ENCODE results near the gene ECSCR.
"Not testable (repeated sequence)": the region's sequence is repeated elsewhere in the genome, so short reads cannot be mapped to it uniquely, and the experiment has no call there.

ECSCR gene, protein sequence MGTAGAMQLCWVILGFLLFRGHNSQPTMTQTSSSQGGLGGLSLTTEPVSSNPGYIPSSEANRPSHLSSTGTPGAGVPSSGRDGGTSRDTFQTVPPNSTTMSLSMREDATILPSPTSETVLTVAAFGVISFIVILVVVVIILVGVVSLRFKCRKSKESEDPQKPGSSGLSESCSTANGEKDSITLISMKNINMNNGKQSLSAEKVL

DNA sequence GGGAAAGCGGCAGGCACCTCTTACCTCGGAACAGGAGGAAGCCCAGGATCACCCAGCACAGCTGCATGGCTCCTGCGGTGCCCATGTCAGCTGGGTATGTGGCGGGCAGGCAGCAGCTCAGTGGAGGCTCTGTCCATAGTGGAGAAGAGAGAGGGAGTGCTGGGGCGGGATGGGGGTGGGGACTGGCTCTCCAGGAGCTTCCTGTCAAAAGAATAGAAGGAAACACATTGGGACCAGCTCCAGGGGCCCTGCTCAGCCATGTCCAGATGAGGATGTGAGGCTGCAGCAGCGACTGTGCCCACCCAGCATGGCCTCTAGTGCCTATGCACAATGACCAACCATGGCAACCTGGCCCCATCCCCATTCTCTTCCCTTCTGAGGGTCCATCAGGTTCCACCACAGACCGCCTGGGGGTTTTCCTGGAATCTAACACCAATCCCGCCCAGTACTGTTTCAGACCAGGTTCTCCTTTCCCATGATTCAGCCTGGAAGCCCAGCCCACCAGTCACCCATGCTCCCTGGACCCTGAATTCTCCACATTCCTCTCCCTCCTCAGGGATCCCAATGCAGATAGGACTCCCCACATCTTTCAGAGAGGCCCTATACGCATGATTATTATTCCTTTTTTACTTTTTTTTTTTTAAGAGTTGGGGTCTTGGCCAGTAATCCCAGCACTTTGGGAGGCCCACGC is at the start of gene ECSCR:
Gene ECSCR (minus strand): TSS at position 158 of the 691 bp plus-strand sequence. CDS start 73 bp downstream, at position 85.
- DNase-seq, result no peak

DNA sequence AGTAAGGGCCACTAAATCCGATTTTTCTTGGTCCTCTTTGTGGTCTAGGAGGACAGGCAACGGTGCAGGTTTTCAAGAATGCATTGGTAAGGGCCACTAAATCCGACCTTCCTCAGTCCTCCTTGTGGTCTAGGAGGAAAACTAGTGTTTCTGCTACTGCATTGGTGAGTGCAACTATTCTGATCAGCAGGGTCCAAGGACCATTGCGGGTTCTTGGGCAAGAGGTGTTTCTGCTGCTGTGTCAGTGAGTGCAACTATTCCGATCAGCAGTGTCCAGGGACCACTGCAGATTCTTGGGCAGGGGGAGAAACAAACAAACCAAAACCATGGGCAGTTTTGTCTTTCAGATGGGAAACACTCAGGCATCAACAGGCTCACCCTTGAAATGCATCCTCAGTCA is 42.2 kb upstream of the ECSCR start:
- DNase-seq, result not testable (repeated sequence)

- not testable (repeated sequence) for DNase-seq
Measured at GRCh38 chr5:139503879-139504278, 41.3 kb upstream of the ECSCR start.

- DNase-seq, result not testable (repeated sequence)
Measured at GRCh38 chr5:139503036-139503817, 40.7 kb upstream of the ECSCR start.

DNA sequence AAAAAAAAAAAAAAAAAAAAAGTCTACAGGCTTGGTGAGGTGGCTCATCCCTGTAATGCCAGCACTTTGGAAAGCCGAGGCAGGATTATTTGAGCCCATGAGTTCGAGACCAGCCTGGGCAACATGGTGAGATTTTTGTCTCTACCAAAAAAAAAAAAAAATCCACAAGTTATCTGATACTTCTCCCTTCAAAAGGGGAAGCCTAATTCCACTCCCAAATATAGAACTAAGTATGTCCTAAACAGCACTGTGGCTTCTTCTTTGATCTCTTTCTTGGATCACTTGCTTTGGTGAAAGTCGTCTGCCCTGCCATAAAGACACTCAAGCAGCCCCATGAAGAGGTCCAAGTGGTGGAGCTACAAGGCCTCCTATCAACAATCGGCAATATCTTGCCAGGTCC is 38.8 kb upstream of the ECSCR start:
- DNase-seq, result no peak

DNA sequence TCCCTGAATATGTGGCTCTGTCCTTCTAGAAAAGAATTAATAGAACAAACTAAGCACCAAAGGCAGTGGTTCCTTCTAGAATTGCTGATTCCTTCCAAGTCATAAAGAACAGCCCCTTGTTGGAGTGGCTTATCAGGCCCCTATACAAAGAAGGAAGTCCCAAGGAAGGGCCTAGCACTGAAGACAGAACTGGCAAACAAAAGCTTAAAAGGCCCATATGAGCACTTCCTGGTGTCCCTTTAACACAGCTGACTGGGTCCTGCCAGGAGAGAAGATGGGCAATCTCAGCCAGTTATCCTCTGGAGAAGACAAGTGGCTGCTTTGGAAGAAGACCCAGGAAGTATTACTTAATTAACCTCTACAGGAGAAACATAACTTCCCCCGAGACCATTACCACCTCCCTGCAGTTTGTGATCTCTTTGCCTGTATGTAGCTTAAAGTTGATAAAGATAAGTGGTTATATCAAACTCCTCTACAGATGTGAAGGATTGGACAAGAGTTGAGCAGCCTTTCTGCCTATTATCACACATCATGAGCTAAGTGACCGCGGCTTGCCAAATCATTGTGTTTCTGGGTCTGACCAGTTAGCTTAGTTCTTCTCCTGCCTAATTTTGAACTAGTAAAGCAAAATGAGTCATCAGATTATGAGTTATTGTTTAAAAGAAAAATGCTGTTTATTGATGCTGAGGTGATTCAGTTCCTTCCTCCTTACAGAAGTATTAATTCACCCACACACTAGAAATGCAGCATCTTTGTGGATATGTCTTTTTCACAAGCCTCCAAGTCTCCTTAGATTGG is 33.3 kb upstream of the ECSCR start:
- DNase-seq, result no peak

DNA sequence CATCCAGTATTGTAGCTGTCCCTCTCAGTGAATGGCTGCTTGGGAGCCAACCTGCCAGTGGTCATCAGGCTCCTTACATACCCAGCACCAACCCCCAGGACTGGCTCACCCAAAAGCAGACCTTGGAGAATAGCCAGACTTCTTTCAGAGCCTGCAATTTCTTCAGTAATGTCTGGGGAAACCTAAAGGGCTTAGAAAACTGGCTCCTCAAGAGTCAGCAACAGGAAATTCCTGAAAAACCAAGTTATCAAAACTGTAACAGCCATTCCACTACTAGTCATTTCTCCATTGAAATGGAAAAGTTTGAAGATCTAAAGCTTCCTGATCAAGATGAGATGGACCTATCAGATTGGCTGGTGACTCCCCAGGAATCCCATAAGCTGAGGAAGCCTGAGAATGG is 32.3 kb upstream of the ECSCR start:
- DNase-seq, result no peak

- no peak for DNase-seq
Measured at GRCh38 chr5:139494256-139494655, 31.7 kb upstream of the ECSCR start.

DNA sequence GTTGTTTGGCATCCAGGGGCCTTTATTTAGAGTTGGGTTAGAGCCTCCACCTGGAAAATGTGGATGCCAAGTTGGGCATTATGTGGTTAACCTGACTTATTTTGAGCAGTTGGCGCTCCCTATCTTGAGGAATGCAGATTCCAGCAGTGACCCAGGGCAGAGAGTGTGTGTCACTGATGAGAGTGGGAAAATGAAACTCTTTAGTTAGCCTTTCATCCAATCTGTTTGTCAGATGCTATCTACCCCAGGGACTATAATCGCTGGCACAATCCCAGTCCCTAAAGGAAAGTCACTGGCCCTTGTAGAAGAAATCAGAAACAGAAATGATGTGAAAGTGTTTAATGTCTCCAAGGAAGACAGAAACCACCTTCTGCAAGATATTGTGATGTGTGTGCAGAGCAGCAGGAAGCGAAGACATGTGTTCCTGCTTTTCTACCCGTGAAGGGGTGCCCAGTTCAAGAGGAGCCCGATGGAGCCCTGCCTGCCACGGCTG is 30.2 kb upstream of the ECSCR start:
- DNase-seq, result no peak

GRCh38 chr5:139488260-139488659 is 25.7 kb upstream of the ECSCR start:
- DNase-seq, result no peak

GRCh38 chr5:139486201-139486600 is 23.7 kb upstream of the ECSCR start:
- DNase-seq, result no peak

GRCh38 chr5:139482890-139483208 is 20.3 kb upstream of the ECSCR start:
- DNase-seq, result not testable (repeated sequence)

DNA sequence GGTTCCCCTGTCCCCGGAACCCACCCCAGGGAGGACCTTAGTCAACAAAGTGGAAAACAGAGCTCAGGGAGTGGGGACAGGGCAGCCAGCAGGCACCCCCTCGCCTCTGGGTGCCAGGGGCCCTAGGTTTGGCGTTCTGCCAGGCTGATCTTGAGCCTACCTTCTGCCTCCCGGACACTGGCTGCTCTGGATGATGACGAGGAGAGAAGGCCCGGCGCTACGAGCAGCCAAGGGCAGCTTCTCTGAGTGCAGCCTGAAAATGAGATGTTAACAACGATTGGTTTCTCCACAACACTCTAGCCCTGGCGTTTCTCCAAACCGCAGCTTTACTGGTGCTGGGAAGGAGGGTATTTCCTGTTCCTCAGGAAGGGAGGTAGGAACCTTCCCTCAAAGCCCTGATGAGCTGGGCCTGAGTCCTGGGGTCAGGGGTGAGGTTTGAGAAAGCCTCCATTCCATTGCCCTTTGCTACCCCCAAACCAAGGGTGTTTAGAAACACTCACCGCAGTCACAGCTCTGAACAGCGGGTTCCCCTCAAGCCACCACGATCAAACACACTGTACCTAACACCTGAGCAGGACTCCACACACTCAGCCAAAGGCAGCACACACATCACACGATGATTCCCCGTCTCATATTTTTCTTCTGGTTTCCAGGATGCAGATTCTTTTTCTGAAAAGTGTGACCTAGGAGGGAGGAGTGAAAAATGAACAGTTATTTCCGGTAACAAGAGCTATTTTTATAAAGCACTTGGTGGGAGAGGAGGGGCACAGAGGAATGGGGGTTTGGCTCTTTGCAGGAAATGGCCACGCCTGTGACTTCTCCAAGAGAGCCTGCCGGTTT is 19.7 kb upstream of the ECSCR start, which contains the start of gene STING1:
Gene STING1 (minus strand): TSS at position 709 of the 840 bp plus-strand sequence. CDS start 1,054 bp downstream, outside the sequence.
- peak; percentile 53 for DNase-seq

DNA sequence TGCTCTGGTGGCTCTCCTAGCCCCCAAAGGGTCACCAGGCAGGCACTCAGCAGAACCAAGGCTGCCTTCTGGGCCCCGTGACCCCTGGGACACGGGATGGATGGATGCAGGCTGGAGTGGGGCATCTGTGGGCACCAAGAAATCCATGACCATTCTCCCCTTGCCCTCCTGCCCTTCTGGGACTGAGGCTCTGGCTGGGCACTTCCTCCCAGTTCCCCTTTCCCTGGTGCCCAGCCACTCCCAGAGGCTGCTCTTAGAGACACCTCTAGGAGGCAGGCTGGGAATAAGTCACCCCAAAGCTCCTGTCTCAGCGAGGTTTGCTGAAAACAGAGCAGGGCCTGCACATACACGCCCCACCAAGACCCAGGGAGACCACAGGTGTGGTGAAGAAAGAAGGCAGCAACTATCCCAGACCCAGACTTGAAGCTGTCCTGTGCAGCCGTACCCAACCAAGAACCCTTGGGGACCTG is 19.1 kb upstream of the ECSCR start:
- DNase-seq, result no peak

GRCh38 chr5:139481122-139481533 is 18.6 kb upstream of the ECSCR start:
- no peak for DNase-seq

DNA sequence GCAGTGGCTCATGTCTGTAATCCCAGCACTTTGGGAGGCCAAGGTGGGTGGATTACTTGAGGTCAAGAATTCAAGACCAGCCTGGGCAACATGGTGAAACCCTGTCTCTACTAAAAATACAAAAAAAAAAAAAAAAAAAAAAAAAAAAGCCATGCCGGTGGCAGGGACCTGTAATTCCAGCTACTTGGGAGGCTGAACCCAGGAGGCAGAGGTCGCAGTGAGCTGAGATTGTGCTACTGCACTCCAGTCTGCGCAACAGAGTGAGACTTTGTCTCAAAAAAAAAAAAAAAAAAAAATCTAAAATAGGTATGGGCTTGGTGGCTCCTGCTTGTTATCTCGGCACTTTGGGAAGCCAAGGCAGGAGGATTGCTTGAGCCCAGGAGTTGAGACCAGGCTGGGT is 17.2 kb upstream of the ECSCR start:
- DNase-seq, result not testable (repeated sequence)

- DNase-seq, result not testable (repeated sequence)
Measured at GRCh38 chr5:139478657-139479423, 16.3 kb upstream of the ECSCR start.

- no peak for DNase-seq
Measured at GRCh38 chr5:139475865-139476617, 13.5 kb upstream of the ECSCR start.

DNA sequence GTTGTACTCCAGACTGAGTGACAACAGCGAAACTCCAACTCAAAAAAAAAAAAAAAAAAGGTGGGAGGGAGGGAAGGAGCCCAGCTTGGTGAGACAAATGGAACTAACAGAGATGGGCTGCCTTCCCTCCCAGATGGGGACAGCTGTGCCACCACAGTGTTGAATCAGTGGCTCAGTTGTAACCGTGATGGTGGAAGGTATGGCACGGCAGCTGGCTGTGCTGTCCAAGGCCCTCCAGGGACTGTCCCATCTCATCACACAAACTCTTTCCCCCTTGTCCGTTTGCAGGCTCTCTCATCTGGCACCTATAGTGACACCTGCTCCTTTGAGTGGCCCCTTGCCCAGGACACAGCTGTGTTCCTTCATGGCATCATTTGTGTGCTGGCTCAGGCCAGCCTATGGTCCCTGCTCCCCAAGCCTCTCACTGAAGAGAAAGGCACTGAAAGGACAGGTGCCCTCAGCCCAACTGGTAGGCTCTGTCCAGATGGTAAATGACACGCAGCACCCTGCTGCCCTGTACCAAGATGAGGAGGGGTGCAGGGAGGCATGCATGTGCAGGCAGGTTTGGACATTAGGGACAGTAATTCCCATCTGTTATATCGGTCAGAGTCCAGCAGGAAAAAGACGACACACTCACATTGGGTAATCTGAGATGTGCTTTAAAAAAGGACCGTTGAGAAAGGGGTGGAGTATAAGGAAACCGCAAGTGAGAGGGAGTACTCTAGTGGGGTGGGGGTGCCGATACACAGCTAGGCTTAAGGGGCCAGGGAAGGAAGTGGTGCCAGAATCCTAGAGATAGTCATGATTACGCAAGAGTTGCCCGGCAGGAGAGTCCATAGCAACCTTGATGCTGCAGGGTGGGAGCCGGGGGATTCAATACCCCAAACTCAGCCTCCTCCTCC is 12.6 kb upstream of the ECSCR start:
- no peak for DNase-seq
